NCI-H524 (cell line): ENCODE measurements around the gene LGI2.

ENCODE experiments used
- DNase-seq, 2 experiments: peaks; one replicate each; lab custom pipeline; 2025; lab: John Stamatoyannopoulos, UW

Gene LGI2

GRCh38 chr4:24995346-24995919 lies 35.3 kb downstream of the LGI2 start:
- no peak for DNase-seq

GRCh38 chr4:24993551-24994080 lies 37.1 kb downstream of the LGI2 start:
- no peak for DNase-seq

GRCh38 chr4:24992968-24993367 lies 37.8 kb downstream of the LGI2 start:
- DNase-seq: no peak

- no peak for DNase-seq
Observed at GRCh38 chr4:24991015-24991414, 39.7 kb downstream of the LGI2 start.

- DNase-seq: no peak
Observed at GRCh38 chr4:24989327-24989726, 41.4 kb downstream of the LGI2 start.

- DNase-seq: peak in 1 of 2 experiments; percentile 76
Observed at GRCh38 chr4:24988776-24989175, 42.0 kb downstream of the LGI2 start.

- DNase-seq: no peak
Observed at GRCh38 chr4:24984602-24985532, 45.9 kb downstream of the LGI2 start.

- no peak for DNase-seq
Observed at GRCh38 chr4:24980740-24981139, 50.0 kb downstream of the LGI2 start.

- DNase-seq: peak in 1 of 2 experiments; percentile 61
Observed at GRCh38 chr4:24980064-24980690, 50.6 kb downstream of the LGI2 start.

GRCh38 chr4:24979554-24979953 lies 51.2 kb downstream of the LGI2 start:
- no peak for DNase-seq

- no peak for DNase-seq
Observed at GRCh38 chr4:24978291-24979075, 52.3 kb downstream of the LGI2 start.

- DNase-seq: no peak
Observed at GRCh38 chr4:24975510-24975909, 55.2 kb downstream of the LGI2 start.

GRCh38 chr4:24973747-24974601 lies 56.8 kb downstream of the LGI2 start:
- DNase-seq: no peak

GRCh38 chr4:24973404-24973746 lies 57.4 kb downstream of the LGI2 start:
- DNase-seq: no peak

- DNase-seq: no peak
Observed at GRCh38 chr4:24971192-24971591, 59.6 kb downstream of the LGI2 start.

- DNase-seq: no peak
Observed at GRCh38 chr4:24970635-24971034, 60.1 kb downstream of the LGI2 start.

- no peak for DNase-seq
Observed at GRCh38 chr4:24970191-24970590, 60.6 kb downstream of the LGI2 start.

GRCh38 chr4:24969486-24969885 lies 61.3 kb downstream of the LGI2 start:
- no peak for DNase-seq

- DNase-seq: peak; percentile 7 to 53
Observed at GRCh38 chr4:24968992-24969391, 61.8 kb downstream of the LGI2 start.

GRCh38 chr4:24968278-24968677 lies 62.5 kb downstream of the LGI2 start:
- no peak for DNase-seq

GRCh38 chr4:24967346-24967745 lies 63.4 kb downstream of the LGI2 start:
- DNase-seq: no peak
